IMR-90 (cell line): Measurements from ENCODE around the gene KLHL40. TPM values are rescaled to one million over a fixed set of nuclear protein-coding genes. Genes with fewer than 3 reads are reported as not detected.

ENCODE experiments used
- ATAC-seq: fragments of 200-7000 bp; cut with Tn5 transposase; 2 replicates; pipeline ENCODE4 v1.9.1; 2020; ENCODE audit warnings: low read depth, mild to moderate bottlenecking, moderate library complexity
- BruUV-seq: library from RNA; stranded (reverse); fragments of 400-500 nt; replicated peaks from 2 replicates; lab custom pipeline; 2021; lab: Mats Ljungman, UMichigan
- CTCF ChIA-PET: fragments of 300-600 bp; formaldehyde crosslinking; extraction: SDS; loops from one replicate; lab custom pipeline; 2021; ENCODE audit warnings: antibody characterized with exemption; lab: Yijun Ruan, JAX
- POLR2A ChIA-PET: fragments of 300-600 bp; sonication (Branson Sonifier 250); formaldehyde crosslinking; loops from one replicate; lab custom pipeline; 2022; ENCODE audit warnings: antibody characterized with exemption; ENCODE audit not compliant: unreplicated experiment; lab: Charles Lee
- DNase-seq: peaks from one replicate; pipeline ENCODE4 v3.0.0; 2013
- H2AFZ ChIP-seq: replicated peaks from 2 replicates; pipeline ENCODE3; 2013; ENCODE audit warnings: low read length, mild to moderate bottlenecking; ENCODE audit not compliant: poor library complexity
- H2AK5ac ChIP-seq: 2 replicates; pipeline ENCODE4 v1.6.1; 2013; ENCODE audit warnings: low read depth, low read length, inconsistent platforms
- H2AK9ac ChIP-seq: replicated peaks from 2 replicates; pipeline ENCODE3; 2013; ENCODE audit warnings: mild to moderate bottlenecking, low read depth, low read length, moderate library complexity; ENCODE audit not compliant: poor library complexity
- H2BK120ac ChIP-seq: 2 replicates; pipeline ENCODE4 v1.6.1; 2013; ENCODE audit warnings: low read depth, low read length, inconsistent platforms
- H2BK15ac ChIP-seq: 3 replicates; pipeline ENCODE4 v1.6.1; 2013; ENCODE audit warnings: low read depth, low read length, inconsistent platforms
- H2BK20ac ChIP-seq: 2 replicates; pipeline ENCODE4 v1.6.1; 2013; ENCODE audit warnings: low read depth, mild to moderate bottlenecking, inconsistent platforms, low read length, moderate library complexity
- H2BK5ac ChIP-seq: 2 replicates; pipeline ENCODE4 v1.6.1; 2013; ENCODE audit warnings: mild to moderate bottlenecking, low read depth, low read length, inconsistent platforms; ENCODE audit not compliant: poor library complexity, severe bottlenecking
- H3K14ac ChIP-seq: replicated peaks from 2 replicates; pipeline ENCODE4 v1.6.1; 2013; ENCODE audit warnings: low read depth, low read length, inconsistent platforms
- H3K18ac ChIP-seq: 2 replicates; pipeline ENCODE4 v1.6.1; 2013; ENCODE audit warnings: low read depth, low read length, control low read depth
- H3K23ac ChIP-seq: 2 replicates; pipeline ENCODE4 v1.6.1; 2013; ENCODE audit warnings: low read depth, low read length, inconsistent platforms
- H3K27ac ChIP-seq: 2 replicates; pipeline ENCODE4 v1.5.1; 2013; ENCODE audit warnings: mild to moderate bottlenecking, control low read depth, low read length; ENCODE audit not compliant: insufficient read depth
- H3K27me3 ChIP-seq: 2 replicates; pipeline ENCODE4 v1.6.1; 2013; ENCODE audit warnings: low read length; ENCODE audit not compliant: control insufficient read depth, insufficient read depth
- H3K36me3 ChIP-seq: 2 replicates; pipeline ENCODE4 v1.6.1; 2013; ENCODE audit warnings: low read length, mixed read lengths; ENCODE audit not compliant: control insufficient read depth, insufficient read depth
- H3K4ac ChIP-seq: 2 replicates; pipeline ENCODE4 v1.6.1; 2013; ENCODE audit warnings: low read depth, low read length, inconsistent platforms
- H3K4me1 ChIP-seq: 2 replicates; pipeline ENCODE4 v1.6.1; 2013; ENCODE audit warnings: low read length, mixed read lengths; ENCODE audit not compliant: control insufficient read depth, insufficient read depth
- H3K4me2 ChIP-seq: 2 replicates; pipeline ENCODE4 v1.6.1; 2013; ENCODE audit warnings: low read depth, mild to moderate bottlenecking, control low read depth, low read length, moderate library complexity
- H3K4me3 ChIP-seq: 2 replicates; pipeline ENCODE4 v1.5.1; 2013; ENCODE audit warnings: low read depth, mild to moderate bottlenecking, control low read depth, low read length, moderate library complexity; ENCODE audit not compliant: insufficient read depth
- H3K56ac ChIP-seq: 2 replicates; pipeline ENCODE4 v1.6.1; 2013; ENCODE audit warnings: low read length, inconsistent platforms; ENCODE audit not compliant: insufficient read depth; ENCODE audit errors: extremely low read depth
- H3K79me1 ChIP-seq, 2 experiments: 2 replicates each; pipeline ENCODE4 v1.6.1; 2013; ENCODE audit warnings: low read length in 2 of 2, inconsistent platforms in 1 of 2, low read depth in 1 of 2
- H3K9ac ChIP-seq: 2 replicates; pipeline ENCODE4 v1.6.1; 2013; ENCODE audit warnings: low read depth, low read length, control low read depth
- H3K9me1 ChIP-seq: 2 replicates; pipeline ENCODE4 v1.6.1; 2013; ENCODE audit warnings: low read length, inconsistent platforms; ENCODE audit not compliant: insufficient read depth
- H3K9me3 ChIP-seq: 2 replicates; pipeline ENCODE4 v1.6.1; 2013; ENCODE audit warnings: low read length; ENCODE audit not compliant: control insufficient read depth, insufficient read depth
- H4K20me1 ChIP-seq: 2 replicates; pipeline ENCODE4 v1.6.1; 2013; ENCODE audit warnings: low read length, inconsistent platforms; ENCODE audit not compliant: insufficient read depth
- H4K5ac ChIP-seq: 2 replicates; pipeline ENCODE4 v1.6.1; 2013; ENCODE audit warnings: mild to moderate bottlenecking, low read depth, low read length, control low read depth
- H4K8ac ChIP-seq, 2 experiments: 2 replicates each; pipeline ENCODE4 v1.6.1; 2013; ENCODE audit warnings: low read depth in 2 of 2, low read length in 2 of 2, control low read depth in 1 of 2, inconsistent platforms in 1 of 2
- H4K91ac ChIP-seq: 2 replicates; pipeline ENCODE4 v1.6.1; 2013; ENCODE audit warnings: low read depth, low read length, inconsistent platforms; ENCODE audit not compliant: insufficient read depth
- BHLHE40 ChIP-seq: fragments of 150-350 bp; IDR thresholded peaks from 2 replicates; pipeline ENCODE4 v1.6.1; 2016; ENCODE audit warnings: mild to moderate bottlenecking, low read depth, low read length
- CEBPB ChIP-seq: IDR thresholded peaks from 2 replicates; pipeline ENCODE4 v1.6.1; 2012; ENCODE audit warnings: low read depth, low read length, improper control_type of control experiment
- CHD1 ChIP-seq: IDR thresholded peaks from 2 replicates; pipeline ENCODE4 v1.6.1; 2012; ENCODE audit warnings: low read depth, low read length, improper control_type of control experiment
- CTCF ChIP-seq: conservative IDR thresholded peaks from 2 replicates; pipeline ENCODE4 v1.5.1; 2012; ENCODE audit warnings: mild to moderate bottlenecking, low read depth, low read length, improper control_type of control experiment
- ELK1 ChIP-seq: fragments of 150-350 bp; IDR thresholded peaks from 2 replicates; pipeline ENCODE4 v1.6.1; 2016; ENCODE audit warnings: low read depth, mild to moderate bottlenecking, low read length, moderate library complexity, borderline replicate concordance
- FOS ChIP-seq: fragments of 150-350 bp; IDR thresholded peaks from 2 replicates; pipeline ENCODE4 v1.6.1; 2016; ENCODE audit warnings: low read depth, low read length
- MAFK ChIP-seq: IDR thresholded peaks from 2 replicates; pipeline ENCODE4 v1.6.1; 2012; ENCODE audit warnings: low read depth, low read length, improper control_type of control experiment
- MAZ ChIP-seq: IDR thresholded peaks from 2 replicates; pipeline ENCODE4 v1.6.1; 2012; ENCODE audit warnings: low read depth, mild to moderate bottlenecking, low read length, improper control_type of control experiment, moderate library complexity, borderline replicate concordance
- MXI1 ChIP-seq: IDR thresholded peaks from 2 replicates; pipeline ENCODE4 v1.6.1; 2012; ENCODE audit warnings: low read depth, mild to moderate bottlenecking, low read length, moderate library complexity, borderline replicate concordance
- NFE2L2 ChIP-seq: fragments of 150-350 bp; IDR thresholded peaks from 2 replicates; pipeline ENCODE4 v1.6.1; 2016; ENCODE audit warnings: low read depth, mild to moderate bottlenecking, low read length
- POLR2A ChIP-seq: IDR thresholded peaks from 2 replicates; pipeline ENCODE4 v1.6.1; 2012; ENCODE audit warnings: mild to moderate bottlenecking, low read depth, low read length
- RCOR1 ChIP-seq: IDR thresholded peaks from 2 replicates; pipeline ENCODE4 v1.6.1; 2012; ENCODE audit warnings: mild to moderate bottlenecking, low read length, improper control_type of control experiment; ENCODE audit not compliant: insufficient replicate concordance
- RFX5 ChIP-seq: IDR thresholded peaks from 2 replicates; pipeline ENCODE4 v1.8.0; 2012; ENCODE audit warnings: low read depth, mild to moderate bottlenecking, low read length, moderate library complexity
- SMC3 ChIP-seq: fragments of 150-350 bp; IDR thresholded peaks from 2 replicates; pipeline ENCODE4 v1.6.1; 2016; ENCODE audit warnings: low read depth, mild to moderate bottlenecking, antibody characterized with exemption, low read length, moderate library complexity
- USF2 ChIP-seq: fragments of 150-350 bp; IDR thresholded peaks from 2 replicates; pipeline ENCODE4 v1.6.1; 2017; ENCODE audit warnings: mild to moderate bottlenecking, antibody characterized with exemption, low read length, low read depth
- WGBS, 2 experiments: methylation state at CpG; one replicate each; pipeline versions ENCODE4 v1.1.5 to v1.1.7; 2013; ENCODE audit warnings: missing lambda C conversion rate in 2 of 2; ENCODE audit not compliant: insufficient read length in 1 of 2; ENCODE audit errors: extremely low coverage in 2 of 2; 5-methylcytosine and 5-hydroxymethylcytosine counted together
- dilution Hi-C: fragments of 300-500 bp; cut with HindIII; formaldehyde crosslinking; loops from one replicate; pipeline ENCODE4 v1.14.3; 2018; ENCODE audit warnings: low sequenced_read_pairs; ENCODE audit not compliant: unreplicated experiment
- in situ Hi-C: fragments of 300-500 bp; cut with MboI; formaldehyde crosslinking; loops from 3 replicates; pipeline ENCODE4 v1.14.3; 2019; ENCODE audit warnings: low sequenced_read_pairs, inconsistent platforms, mixed read lengths
- intact Hi-C: fragments of 100-400 bp; cut with micrococcal nuclease; formaldehyde crosslinking; loops from 2 replicates; pipeline ENCODE4 v1.10.0; 2022
- polyA plus RNA-seq, 3 experiments: library from polyadenylated mRNA; depleted of rRNA; stranded (reverse); fragments of >200 nt; gene quantifications; 2 replicates each; pipeline ENCODE4 v1.2.3, GENCODE V29; 2012; ENCODE audit warnings: low replicate concordance in 1 of 3
- total RNA-seq: library from RNA; depleted of rRNA; stranded (reverse); fragments of >200 nt; gene quantifications from 2 replicates; pipeline ENCODE4 v1.2.3, GENCODE V29; 2012

The KLHL40 gene
- total and polyA plus RNA-seq, 2 of the 4 experiments (the other 2 are of a cell fraction): not detected

- no peak overlapping the region for H3K56ac ChIP-seq
- no peak overlapping the region for H2AFZ ChIP-seq
- H2BK5ac ChIP-seq: no peak overlapping the region
- H3K79me1 ChIP-seq: peaks cover 15 to 55% of the 10 kb centered on the region in 2 experiments
- BruUV-seq: no TSS peak
- peaks cover 15% of the 10 kb centered on the region for H3K4me1 ChIP-seq
- H4K91ac ChIP-seq: no peak overlapping the region
- H3K9me1 ChIP-seq: peaks cover 31% of the 10 kb centered on the region
- H3K36me3 ChIP-seq: peaks cover 21% of the 10 kb centered on the region; the same call in 1 of the 2 replicates
- H4K20me1 ChIP-seq: peaks cover 30% of the 10 kb centered on the region
- no peaks in the 10 kb centered on the region for H3K9me3 ChIP-seq
- H3K9ac ChIP-seq: no peak overlapping the region
- no peak overlapping the region for H3K27ac ChIP-seq
- no peak overlapping the region for H2BK20ac ChIP-seq
- WGBS, 2 experiments: 91% methylated on average over 27 of the region's 34 CpGs; no CpG with 5 or more reads in 1 of the 2 experiments
- ChIA-PET CTCF (no interaction called here), POLR2A (no interaction called here)
- TF ChIP-seq POLR2A: no peak
- TF ChIP-seq RCOR1: no peak
- no peak for TF ChIP-seq CEBPB
- no peak for TF ChIP-seq CTCF
- no peak for TF ChIP-seq MXI1
- TF ChIP-seq FOS: no peak
- no peak for TF ChIP-seq MAZ
- no peak for TF ChIP-seq ELK1
- TF ChIP-seq SMC3: no peak
- no peak for TF ChIP-seq CHD1
- no peak for TF ChIP-seq RFX5
- no peak for TF ChIP-seq NFE2L2
- no peak for TF ChIP-seq MAFK
- TF ChIP-seq BHLHE40: no peak
- TF ChIP-seq USF2: no peak
- intact Hi-C loops: loop anchor here (5.0 kb wide), 1 partner anchor 566 kb away; the partner anchor contains the start of gene TRAK1
- peak overlapping the region; percentile 1 for H2AK9ac ChIP-seq
- in situ Hi-C loops: no loop called here
- H3K14ac ChIP-seq: no peak overlapping the region
- DNase-seq (no peak), ATAC-seq (no peak)
- no peak overlapping the region for H4K5ac ChIP-seq
- no peak overlapping the region for H3K4me3 ChIP-seq
- no peak overlapping the region for H2AK5ac ChIP-seq
- no peak overlapping the region for H3K4me2 ChIP-seq
- no peak overlapping the region for H2BK120ac ChIP-seq
- no peak overlapping the region for H4K8ac ChIP-seq
- no peak overlapping the region for H3K18ac ChIP-seq
- H3K23ac ChIP-seq: no peak overlapping the region
- H2BK15ac ChIP-seq: no peak overlapping the region
- no peaks in the 10 kb centered on the region for H3K27me3 ChIP-seq
- dilution Hi-C loops: no loop called here
- H3K4ac ChIP-seq: no peak overlapping the region
These were observed 27.1 kb upstream of the KLHL40 start for GRCh38 chr3:42658091-42658770.
